Measurements from ENCODE around the gene CCDC188.
"Not testable (repeated sequence)": the region's sequence is repeated elsewhere in the genome, so short reads cannot be mapped to it uniquely, and the experiment has no call there.

Gene CCDC188

DNA sequence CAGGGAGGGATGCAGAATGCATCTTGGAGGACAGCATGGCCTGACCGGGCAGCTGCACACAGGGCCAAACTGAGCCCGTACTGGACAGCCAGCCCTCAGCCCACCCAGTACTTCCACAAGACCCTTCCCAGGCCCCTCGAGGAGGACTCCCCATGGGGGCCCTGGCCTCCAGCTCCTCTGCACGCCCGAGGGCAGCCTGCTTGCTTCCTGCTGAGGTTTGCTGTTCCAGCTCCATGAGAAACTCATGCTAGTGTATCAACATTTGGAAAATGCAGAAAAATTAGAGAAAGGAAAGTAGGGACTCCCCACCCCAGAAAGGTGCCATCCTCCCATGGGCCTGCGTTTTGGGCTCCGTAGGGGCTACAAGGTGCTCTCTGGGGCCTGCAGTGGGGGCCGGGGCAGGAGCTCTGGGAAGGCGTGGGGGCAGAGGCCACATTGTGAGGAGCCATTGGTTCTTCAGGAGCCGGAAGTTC, 21.3 kb upstream of the CCDC188 start:
- no peaks in the 10 kb centered on the region for H3K9me3 Mint-ChIP-seq
- no peak for DNase-seq (ENCODE audit: low spot score in 2 of 2)
- H3K4me1 Mint-ChIP-seq, result no peaks in the 10 kb centered on the region
- H3K27ac Mint-ChIP-seq (ENCODE audit: low read depth), result no peak overlapping the region
- ATAC-seq (replicated peaks; ENCODE audit: extremely low read depth, poor library complexity, severe bottlenecking), result no peak
- no peak overlapping the region for H3K4me3 Mint-ChIP-seq
- no peaks in the 10 kb centered on the region for H3K36me3 Mint-ChIP-seq (ENCODE audit: insufficient read depth)
- peaks cover 10% of the 10 kb centered on the region for H3K27me3 Mint-ChIP-seq

GRCh38 chr22:20171288-20172140, 20.7 kb upstream of the CCDC188 start:
- ATAC-seq (replicated peaks; ENCODE audit: extremely low read depth, poor library complexity, severe bottlenecking), result no peak
- Mint-ChIP-seq H3K36me3 (ENCODE audit: insufficient read depth) (no peaks in the 10 kb centered on the region), H3K27me3 (peaks cover 10% of the 10 kb centered on the region), H3K4me3 (no peak overlapping the region), H3K27ac (ENCODE audit: low read depth) (no peak overlapping the region), H3K9me3 (no peaks in the 10 kb centered on the region), H3K4me1 (no peaks in the 10 kb centered on the region)
- DNase-seq (ENCODE audit: low spot score in 2 of 2), result no peak

- DNase-seq (ENCODE audit: low spot score in 2 of 2) (no peak), ATAC-seq (replicated peaks; ENCODE audit: extremely low read depth, poor library complexity, severe bottlenecking) (no peak)
- Mint-ChIP-seq H3K4me3 (no peak overlapping the region), H3K27ac (ENCODE audit: low read depth) (peak overlapping the region; percentile 74), H3K9me3 (no peaks in the 10 kb centered on the region), H3K27me3 (peaks cover 10% of the 10 kb centered on the region), H3K36me3 (ENCODE audit: insufficient read depth) (no peaks in the 10 kb centered on the region), H3K4me1 (no peaks in the 10 kb centered on the region)
Measured at GRCh38 chr22:20170170-20170569, 19.3 kb upstream of the CCDC188 start.

DNA sequence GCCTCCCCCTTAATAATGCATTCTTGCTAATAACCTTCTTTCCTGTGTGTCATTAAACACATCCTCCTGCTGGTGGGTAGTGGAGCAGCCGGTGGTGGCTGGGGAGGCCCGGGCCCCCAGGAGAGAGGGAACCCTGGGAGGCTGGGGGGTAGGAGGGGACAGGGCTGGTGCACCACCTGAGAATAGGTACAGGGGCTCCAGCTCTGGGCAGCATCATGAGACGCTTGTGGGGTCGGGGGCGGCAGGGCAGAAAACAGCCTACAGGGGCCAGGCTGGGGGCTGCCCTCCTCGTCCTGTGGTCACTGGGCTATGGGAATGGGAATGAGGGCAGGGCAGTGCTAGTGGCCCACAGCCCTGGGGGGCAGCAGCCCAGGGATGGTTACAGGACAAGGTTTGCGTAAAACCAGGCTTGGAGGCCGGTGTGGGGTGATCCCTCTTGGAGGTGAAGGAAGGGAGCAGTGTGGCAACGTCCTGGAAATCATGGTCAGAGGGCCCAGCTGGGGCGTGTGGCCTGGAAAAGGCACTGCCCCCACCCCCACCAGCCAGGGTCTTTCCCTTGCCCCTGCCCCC, 18.5 kb upstream of the CCDC188 start:
- Mint-ChIP-seq H3K9me3 (peaks cover 2% of the 10 kb centered on the region), H3K4me1 (peaks cover 2% of the 10 kb centered on the region), H3K27ac (ENCODE audit: low read depth) (no peak overlapping the region), H3K36me3 (ENCODE audit: insufficient read depth) (peaks cover 1% of the 10 kb centered on the region), H3K27me3 (peaks cover 10% of the 10 kb centered on the region), H3K4me3 (no peak overlapping the region)
- ATAC-seq (replicated peaks; ENCODE audit: extremely low read depth, poor library complexity, severe bottlenecking) (no peak), DNase-seq (ENCODE audit: low spot score in 2 of 2) (no peak)

GRCh38 chr22:20167643-20168322, 16.9 kb upstream of the CCDC188 start:
- peaks cover 6% of the 10 kb centered on the region for H3K4me1 Mint-ChIP-seq
- H3K4me3 Mint-ChIP-seq, result no peak overlapping the region
- DNase-seq (ENCODE audit: low spot score in 2 of 2) (no peak), ATAC-seq (replicated peaks; ENCODE audit: extremely low read depth, poor library complexity, severe bottlenecking) (no peak)
- H3K36me3 Mint-ChIP-seq (ENCODE audit: insufficient read depth), result peaks cover 4% of the 10 kb centered on the region
- H3K9me3 Mint-ChIP-seq, result peaks cover 7% of the 10 kb centered on the region
- no peak overlapping the region for H3K27ac Mint-ChIP-seq (ENCODE audit: low read depth)
- H3K27me3 Mint-ChIP-seq, result peaks cover 10% of the 10 kb centered on the region

DNA sequence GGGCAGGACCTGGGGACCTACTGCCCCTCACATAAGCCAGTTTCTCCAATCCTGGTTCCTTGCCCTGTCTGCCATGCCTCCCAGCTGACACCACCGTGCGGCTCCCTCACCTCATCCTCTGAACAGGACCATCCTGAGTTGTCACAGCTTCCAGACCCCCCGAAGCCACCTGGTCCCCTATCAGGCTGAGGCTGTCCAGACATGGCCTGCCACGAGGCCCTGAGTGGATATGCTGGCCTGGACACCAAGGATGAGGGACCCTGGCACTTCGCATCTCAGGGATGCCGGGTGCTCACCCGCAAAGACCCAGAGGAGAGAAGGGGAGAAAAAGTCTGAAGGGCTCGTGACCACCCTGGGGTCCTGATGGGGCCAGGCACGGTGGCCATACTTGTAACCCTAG, 15.8 kb upstream of the CCDC188 start:
- ATAC-seq (replicated peaks; ENCODE audit: extremely low read depth, poor library complexity, severe bottlenecking) (no peak), DNase-seq (ENCODE audit: low spot score in 2 of 2) (no peak)
- no peak overlapping the region for H3K27ac Mint-ChIP-seq (ENCODE audit: low read depth)
- peaks cover 10% of the 10 kb centered on the region for H3K27me3 Mint-ChIP-seq
- peaks cover 7% of the 10 kb centered on the region for H3K36me3 Mint-ChIP-seq (ENCODE audit: insufficient read depth)
- peaks cover 6% of the 10 kb centered on the region for H3K4me1 Mint-ChIP-seq
- H3K9me3 Mint-ChIP-seq, result peaks cover 7% of the 10 kb centered on the region
- H3K4me3 Mint-ChIP-seq, result no peak overlapping the region

DNA sequence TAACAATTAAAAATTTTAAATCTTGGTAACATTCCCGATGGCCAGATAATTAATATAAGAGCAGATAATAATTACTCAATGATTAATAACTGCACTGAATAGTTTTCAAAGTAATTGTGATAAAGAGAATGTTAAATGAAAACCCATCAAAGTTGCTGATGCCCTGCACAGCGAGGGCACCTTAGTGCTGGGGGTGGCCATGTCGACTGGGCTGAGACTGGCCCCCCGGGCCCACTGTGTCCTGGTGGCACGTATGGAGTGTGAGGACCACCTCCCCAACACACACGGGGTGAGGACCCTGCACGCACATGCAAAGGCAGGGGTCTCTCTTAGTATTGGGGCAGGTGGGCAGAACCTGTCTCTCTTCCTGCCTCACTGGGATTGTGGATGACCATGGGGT, 15.1 kb upstream of the CCDC188 start:
- Mint-ChIP-seq H3K27me3 (peaks cover 9% of the 10 kb centered on the region), H3K27ac (ENCODE audit: low read depth) (no peak overlapping the region)

GRCh38 chr22:20165421-20165820, 14.6 kb upstream of the CCDC188 start:
- no peak for ATAC-seq (replicated peaks; ENCODE audit: extremely low read depth, poor library complexity, severe bottlenecking)
- H3K36me3 Mint-ChIP-seq (ENCODE audit: insufficient read depth), result peaks cover 7% of the 10 kb centered on the region

More for the DNA sequence above, 15.1 kb upstream of the CCDC188 start:
- peaks cover 6% of the 10 kb centered on the region for H3K4me1 Mint-ChIP-seq
- peaks cover 7% of the 10 kb centered on the region for H3K36me3 Mint-ChIP-seq (ENCODE audit: insufficient read depth)
- ATAC-seq (replicated peaks; ENCODE audit: extremely low read depth, poor library complexity, severe bottlenecking) (no peak), DNase-seq (ENCODE audit: low spot score in 2 of 2) (no peak)
- peaks cover 7% of the 10 kb centered on the region for H3K9me3 Mint-ChIP-seq
- no peak overlapping the region for H3K4me3 Mint-ChIP-seq

GRCh38 chr22:20164863-20165262, 14.0 kb upstream of the CCDC188 start:
- ATAC-seq (replicated peaks; ENCODE audit: extremely low read depth, poor library complexity, severe bottlenecking) (no peak), DNase-seq (ENCODE audit: low spot score in 2 of 2) (no peak)
- peaks cover 7% of the 10 kb centered on the region for H3K9me3 Mint-ChIP-seq
- no peaks in the 10 kb centered on the region for H3K27me3 Mint-ChIP-seq
- peaks cover 6% of the 10 kb centered on the region for H3K4me1 Mint-ChIP-seq
- no peak overlapping the region for H3K27ac Mint-ChIP-seq (ENCODE audit: low read depth)
- H3K36me3 Mint-ChIP-seq (ENCODE audit: insufficient read depth), result peaks cover 7% of the 10 kb centered on the region
- no peak overlapping the region for H3K4me3 Mint-ChIP-seq

More at GRCh38 chr22:20165421-20165820, 14.6 kb upstream of the CCDC188 start:
- no peak for DNase-seq (ENCODE audit: low spot score in 2 of 2)
- no peak overlapping the region for H3K4me3 Mint-ChIP-seq
- no peak overlapping the region for H3K27ac Mint-ChIP-seq (ENCODE audit: low read depth)
- H3K4me1 Mint-ChIP-seq, result peaks cover 6% of the 10 kb centered on the region
- H3K27me3 Mint-ChIP-seq, result peaks cover 5% of the 10 kb centered on the region
- H3K9me3 Mint-ChIP-seq, result peaks cover 7% of the 10 kb centered on the region

DNA sequence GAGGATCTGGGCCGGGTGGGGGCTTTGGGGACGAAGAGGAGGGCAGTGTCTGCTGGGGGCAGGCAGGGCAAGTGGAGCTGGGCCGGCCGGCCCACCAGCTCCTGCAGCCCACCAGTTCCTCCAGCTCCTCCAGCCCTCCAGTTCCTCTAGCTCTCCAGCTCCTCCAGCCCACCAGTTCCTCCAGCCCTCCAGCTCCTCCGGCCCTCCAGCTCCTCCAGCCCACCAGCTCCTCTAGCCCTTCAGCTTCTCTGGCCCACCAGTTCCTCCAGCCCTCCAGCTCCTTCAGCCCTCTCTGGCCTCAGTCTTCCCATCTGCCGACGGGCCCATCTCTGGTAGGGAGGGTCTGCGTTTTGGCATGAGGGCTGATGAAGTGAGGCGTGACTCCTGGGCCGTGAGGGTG, 9.2 kb upstream of the CCDC188 start:
- Mint-ChIP-seq H3K9me3 (peaks cover 7% of the 10 kb centered on the region), H3K36me3 (ENCODE audit: insufficient read depth) (peaks cover 7% of the 10 kb centered on the region), H3K27ac (ENCODE audit: low read depth) (no peak overlapping the region), H3K27me3 (peaks cover 9% of the 10 kb centered on the region), H3K4me3 (no peak overlapping the region), H3K4me1 (peaks cover 12% of the 10 kb centered on the region)
- DNase-seq (ENCODE audit: low spot score in 2 of 2) (no peak), ATAC-seq (replicated peaks; ENCODE audit: extremely low read depth, poor library complexity, severe bottlenecking) (no peak)

DNA sequence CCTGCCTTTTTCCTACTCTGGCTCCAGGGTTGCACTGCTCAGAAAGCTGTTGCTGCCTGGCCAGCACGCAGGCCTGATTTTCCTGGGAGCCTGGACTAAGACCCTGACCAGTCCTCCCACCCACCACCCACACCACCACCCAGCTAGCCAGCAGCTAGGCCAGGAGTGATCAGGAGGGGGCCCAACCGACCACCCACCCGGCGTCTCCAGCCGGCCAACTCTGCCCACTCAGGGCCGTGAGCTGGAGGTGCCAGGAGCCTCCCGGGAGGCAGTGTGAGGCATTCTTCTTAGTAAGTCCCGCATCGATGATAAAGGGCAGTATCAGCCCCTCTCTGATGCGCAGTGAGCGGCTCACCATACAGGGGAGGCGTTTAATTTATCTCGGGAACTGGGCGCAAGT, 8.7 kb upstream of the CCDC188 start:
- ATAC-seq (replicated peaks; ENCODE audit: extremely low read depth, poor library complexity, severe bottlenecking); H3K27ac Mint-ChIP-seq (ENCODE audit: low read depth); H3K27me3 Mint-ChIP-seq; DNase-seq (ENCODE audit: low spot score in 2 of 2); H3K36me3 Mint-ChIP-seq (ENCODE audit: insufficient read depth); H3K4me3 Mint-ChIP-seq; H3K9me3 Mint-ChIP-seq: not testable (repeated sequence)
- peaks cover 12% of the 10 kb centered on the region for H3K4me1 Mint-ChIP-seq

DNA sequence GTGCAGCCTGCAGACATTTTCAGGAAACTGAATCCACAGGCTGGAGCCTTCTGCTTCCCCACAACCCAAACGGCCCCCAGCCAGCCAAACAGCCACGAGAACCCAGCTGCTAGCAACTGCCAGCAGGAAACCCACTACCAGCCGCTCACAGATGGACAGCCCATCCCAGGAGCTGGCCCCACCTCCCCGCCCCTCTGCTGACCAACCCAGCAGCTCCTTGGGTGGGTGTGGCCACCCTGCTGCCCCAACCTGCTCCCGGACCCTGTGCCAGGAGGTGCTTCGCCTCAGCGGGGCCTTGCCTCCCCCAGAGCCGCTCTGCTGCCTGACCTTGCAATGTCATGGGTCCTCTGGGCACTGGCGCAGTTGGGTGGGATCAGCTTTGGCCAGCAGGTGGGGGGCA, 8.2 kb upstream of the CCDC188 start:
- H3K9me3 Mint-ChIP-seq, result peaks cover 2% of the 10 kb centered on the region

More for the DNA sequence above, 8.2 kb upstream of the CCDC188 start:
- DNase-seq (ENCODE audit: low spot score in 2 of 2), result no peak
- Mint-ChIP-seq H3K27me3 (peaks cover 9% of the 10 kb centered on the region), H3K4me1 (peaks cover 7% of the 10 kb centered on the region), H3K36me3 (ENCODE audit: insufficient read depth) (peaks cover 3% of the 10 kb centered on the region), H3K27ac (ENCODE audit: low read depth) (no peak overlapping the region), H3K4me3 (no peak overlapping the region)
- ATAC-seq (replicated peaks; ENCODE audit: extremely low read depth, poor library complexity, severe bottlenecking), result no peak

All from central memory CD8-positive, alpha-beta T cell (primary cell).